AG04449 (cell line): Measurements from ENCODE around the gene PRSS57.
A peak's percentile ranks its signal among the peaks of the same experiment; 100 is the strongest.

Source experiments
- CTCF ChIA-PET: fragments of 350-600 bp; formaldehyde crosslinking; extraction: SDS; loops from one replicate; lab custom pipeline; 2021; ENCODE audit warnings: antibody characterized with exemption; lab: Yijun Ruan, JAX
- POLR2A ChIA-PET: fragments of 400-600, 350-600 bp; formaldehyde crosslinking; extraction: SDS; loops from one replicate; lab custom pipeline; 2020; ENCODE audit warnings: antibody characterized with exemption, inconsistent platforms; lab: Yijun Ruan, JAX
- DNase-seq: peaks from one replicate; pipeline ENCODE4 v3.0.0-alpha.2; 2010; ENCODE audit warnings: low read depth, low spot score
- H3K4me3 ChIP-seq: 2 replicates; pipeline ENCODE4 v1.5.1; 2011; ENCODE audit warnings: low read depth, mild to moderate bottlenecking, control low read depth, low read length
- CTCF ChIP-seq: IDR thresholded peaks from one replicate; pipeline ENCODE4 v1.5.1; 2011; ENCODE audit warnings: mild to moderate bottlenecking, moderate library complexity, low read length, control low read depth, inconsistent platforms; ENCODE audit not compliant: insufficient read depth; ENCODE audit errors: missing control alignments

PRSS57 gene

GRCh38 chr19:738509-739128 is 43.4 kb upstream of the PRSS57 start:
- POLR2A ChIA-PET = no interaction called here
- no peak overlapping the region for H3K4me3 ChIP-seq
- no peak for TF ChIP-seq CTCF
- CTCF ChIA-PET = interaction anchor here (1.0 to 1.7 kb wide), 5 partner anchors 12 to 116 kb away, joined by 3 to 7 read pairs (median 5); partner anchors contain the start of gene RNF126
- DNase-seq = no peak

GRCh38 chr19:737591-738093 is 42.4 kb upstream of the PRSS57 start:
- ChIA-PET CTCF (interaction anchor here (0.7 to 1.8 kb wide), 13 partner anchors 8 to 182 kb away, joined by 3 to 7 read pairs (median 4); partner anchors contain the start of gene RNF126), POLR2A (no interaction called here)
- DNase-seq = no peak
- H3K4me3 ChIP-seq = no peak overlapping the region
- TF ChIP-seq CTCF = peak; percentile 85

GRCh38 chr19:736125-736524 is 40.9 kb upstream of the PRSS57 start:
- no peak for DNase-seq
- ChIA-PET POLR2A (no interaction called here), CTCF (interaction anchor here (1.4 to 1.8 kb wide), 5 partner anchors 10 to 183 kb away, joined by 4 to 7 read pairs (median 5); partner anchors contain the start of gene RNF126)
- TF ChIP-seq CTCF = no peak
- H3K4me3 ChIP-seq = no peak overlapping the region

- CTCF ChIA-PET = interaction anchor here (0.6 to 3.0 kb wide), 19 partner anchors 10 to 190 kb away, joined by 3 to 22 read pairs (median 4); partner anchors contain the start of genes PALM and RNF126
- POLR2A ChIA-PET = no interaction called here
- TF ChIP-seq CTCF = no peak
- DNase-seq = no peak
- no peak overlapping the region for H3K4me3 ChIP-seq
Observed at GRCh38 chr19:734716-735115, 39.5 kb upstream of the PRSS57 start.

- POLR2A ChIA-PET = no interaction called here
- DNase-seq = no peak
- H3K4me3 ChIP-seq = no peak overlapping the region
- no peak for TF ChIP-seq CTCF
- CTCF ChIA-PET = interaction anchor here (0.6 to 3.0 kb wide), 7 partner anchors 15 to 252 kb away, joined by 3 to 22 read pairs (median 4); partner anchors contain the start of genes RNF126 and WDR18
Observed at GRCh38 chr19:732148-733069, 37.2 kb upstream of the PRSS57 start.
